Measurements from ENCODE around the gene MLX.
"Not testable (repeated sequence)": the region's sequence is repeated elsewhere in the genome, so short reads cannot be mapped to it uniquely, and the experiment has no call there.

Gene MLX

DNA sequence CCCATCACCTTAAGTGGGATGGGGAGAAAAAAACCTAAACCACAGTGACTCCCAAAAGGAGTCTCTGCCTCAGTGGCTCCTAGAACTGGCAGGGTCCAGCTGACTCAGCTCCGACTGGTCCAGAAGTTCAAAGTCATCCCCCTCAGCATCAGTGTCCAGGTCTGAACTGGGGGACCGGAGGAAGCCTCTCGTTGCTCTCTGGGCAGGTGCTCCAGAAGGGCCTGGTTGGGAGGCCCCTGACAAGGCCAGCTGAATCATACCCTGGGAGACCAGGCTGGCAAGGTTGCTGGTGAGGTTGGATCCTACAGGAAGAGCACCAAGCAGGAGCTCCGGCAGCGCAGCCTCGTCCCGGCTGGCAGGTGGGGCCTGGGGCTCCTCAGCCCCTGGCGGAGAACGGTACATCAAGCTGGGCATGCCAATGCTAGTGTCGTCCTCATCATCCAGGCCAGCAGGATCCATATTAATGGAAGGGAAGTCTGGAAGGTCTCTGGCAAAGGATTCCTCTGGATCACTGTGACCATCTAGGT lies 14.9 kb downstream of the MLX start:
- DNase-seq = no peak

DNA sequence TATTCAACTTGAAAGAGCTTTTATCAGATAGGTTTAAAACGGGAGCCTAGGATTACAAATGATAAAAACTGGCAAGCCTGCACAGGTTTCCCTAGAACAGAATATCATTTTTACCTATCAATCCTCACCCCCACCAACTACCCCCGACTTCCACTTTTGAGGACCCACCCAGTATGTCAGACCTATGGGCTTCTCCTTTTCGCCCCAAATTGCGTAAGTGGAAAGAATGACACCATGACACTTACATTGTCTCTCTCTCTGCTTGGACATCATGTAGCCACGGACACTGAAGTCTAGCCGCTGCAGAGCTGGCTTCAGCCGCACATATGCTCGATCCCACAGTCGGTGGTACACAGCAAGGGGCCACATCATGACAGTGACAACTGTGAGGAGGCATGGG lies 18.0 kb downstream of the MLX start:
- DNase-seq = peak in 1 of 2 donors; percentile 14

DNA sequence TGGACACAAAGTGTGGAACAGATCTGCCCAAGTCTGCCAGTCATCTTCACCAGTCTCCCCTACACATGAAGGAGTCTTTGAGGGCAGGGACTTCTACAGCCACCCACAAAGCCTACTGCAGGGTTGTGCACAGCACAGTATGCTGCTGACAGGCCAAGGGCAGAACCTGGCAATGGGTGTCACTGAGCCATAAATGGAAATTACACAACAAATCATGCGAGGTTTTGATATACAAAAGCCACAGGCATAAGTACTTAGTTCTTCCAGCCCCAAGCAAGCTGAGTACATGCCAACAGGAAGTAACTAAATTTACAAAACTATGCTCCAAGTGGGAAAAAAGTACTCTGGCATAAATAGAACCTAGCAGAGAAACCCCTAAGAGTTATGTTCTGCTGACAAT lies 18.5 kb downstream of the MLX start:
- DNase-seq = no peak

DNA sequence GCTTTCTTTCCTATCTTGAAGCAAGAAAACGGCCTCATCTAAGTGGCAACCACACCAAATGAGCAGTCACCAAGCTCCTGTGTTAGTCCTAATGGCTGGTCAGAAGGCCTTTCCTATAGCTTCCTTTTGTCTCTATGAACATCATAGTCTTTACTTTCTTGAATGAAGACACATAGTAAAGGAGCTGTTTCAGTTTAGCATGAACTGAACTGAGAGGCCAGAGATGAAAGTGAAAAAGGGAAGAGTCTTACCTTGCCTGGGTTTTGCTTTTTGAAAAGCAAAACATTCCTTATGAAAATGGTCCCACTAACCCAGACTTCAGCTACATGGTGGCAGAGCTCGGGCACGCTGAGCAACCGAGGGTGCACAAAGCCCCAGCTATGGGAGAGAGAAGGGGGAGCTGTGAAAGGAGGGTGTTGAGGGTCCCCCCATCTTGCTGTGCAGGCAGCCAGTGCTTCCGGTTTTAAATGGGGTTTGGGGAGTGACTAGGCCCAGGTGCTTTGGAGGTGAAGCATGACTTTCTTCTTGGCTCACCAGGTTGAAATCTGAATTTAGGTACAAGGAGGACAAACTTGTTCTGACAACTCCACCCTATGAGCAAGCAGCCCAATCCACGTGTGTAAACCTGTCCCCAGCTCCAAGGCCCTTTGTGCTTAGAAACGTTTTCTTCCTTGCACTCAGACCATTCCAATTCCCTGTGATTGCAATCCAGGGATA lies 19.8 kb downstream of the MLX start:
- DNase-seq = no peak

DNA sequence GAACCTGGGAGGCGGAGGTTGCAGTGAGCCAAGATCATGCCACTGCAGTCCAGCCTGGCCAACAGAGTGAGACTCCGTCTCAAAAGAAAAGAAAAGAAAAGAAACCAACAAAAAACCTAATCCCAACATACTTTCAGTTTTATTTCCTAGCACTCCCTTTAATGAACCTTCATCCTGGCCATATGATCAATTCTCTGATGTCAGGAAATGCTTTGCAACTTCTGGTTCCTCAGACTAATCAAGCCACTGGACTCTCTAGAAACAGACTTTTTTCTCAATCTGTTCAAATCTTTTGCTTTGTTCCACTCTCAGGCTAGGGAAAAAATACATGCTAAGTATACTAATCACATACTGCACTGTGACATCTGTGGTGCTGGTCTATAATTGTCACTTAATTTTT lies 24.0 kb downstream of the MLX start:
- no peak for DNase-seq

DNA sequence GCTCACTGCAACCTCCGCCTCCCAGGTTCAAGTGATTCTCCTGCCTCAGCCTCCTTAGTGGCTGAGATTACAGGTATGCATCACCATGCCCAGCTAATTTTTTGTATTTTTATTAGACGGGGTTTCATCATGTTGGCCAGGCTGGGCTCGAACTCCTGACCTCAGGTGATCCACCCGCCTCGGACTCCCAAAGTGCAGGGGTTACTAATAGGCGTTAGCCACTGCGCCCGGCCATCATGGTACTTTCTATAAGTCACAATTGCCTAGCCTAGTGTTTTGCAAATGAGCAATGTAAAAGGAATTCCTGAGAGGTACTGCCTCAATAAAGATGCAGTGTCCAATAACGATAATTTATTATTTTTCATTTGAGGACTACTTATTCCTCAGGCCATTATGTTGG lies 24.5 kb downstream of the MLX start:
- no peak for DNase-seq

DNA sequence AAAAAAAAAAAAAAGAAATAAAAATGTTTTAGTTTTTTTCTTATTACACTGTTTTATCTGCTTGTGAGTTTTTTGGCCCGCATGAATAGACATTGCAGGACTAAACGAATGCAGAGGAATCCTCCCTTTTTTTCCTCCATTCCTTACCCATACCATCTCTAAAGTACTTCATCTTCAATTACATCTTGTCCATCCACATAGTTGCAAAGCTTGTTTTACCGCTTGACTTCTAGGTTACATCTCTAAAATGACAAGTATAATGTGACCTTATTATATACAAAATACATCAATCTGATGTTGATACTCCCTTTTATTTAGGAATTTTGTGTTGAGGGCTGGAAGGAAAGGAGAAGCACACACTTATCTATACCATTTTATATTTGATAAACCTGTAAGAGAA lies 29.5 kb downstream of the MLX start:
- DNase-seq = no peak

DNA sequence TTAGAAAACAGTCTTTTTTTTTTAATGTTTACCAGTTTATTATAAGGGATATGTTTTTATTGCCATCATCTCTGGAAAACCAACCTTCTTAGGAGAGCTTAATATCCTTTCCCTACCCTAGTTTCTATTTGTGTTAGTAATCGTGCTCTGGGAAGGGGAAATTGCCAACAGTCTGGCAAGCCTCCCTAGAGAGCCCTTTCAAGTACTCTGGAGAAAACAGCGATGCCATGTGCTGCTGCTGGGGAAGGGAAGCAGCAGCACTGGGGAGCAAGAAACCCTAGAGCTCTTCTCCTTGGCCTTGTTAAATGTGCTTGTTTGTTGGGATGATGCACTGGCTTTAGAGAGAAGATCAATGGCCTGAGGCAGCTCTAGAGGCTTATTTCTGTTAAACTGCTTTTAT lies 32.0 kb downstream of the MLX start:
- DNase-seq = no peak

DNA sequence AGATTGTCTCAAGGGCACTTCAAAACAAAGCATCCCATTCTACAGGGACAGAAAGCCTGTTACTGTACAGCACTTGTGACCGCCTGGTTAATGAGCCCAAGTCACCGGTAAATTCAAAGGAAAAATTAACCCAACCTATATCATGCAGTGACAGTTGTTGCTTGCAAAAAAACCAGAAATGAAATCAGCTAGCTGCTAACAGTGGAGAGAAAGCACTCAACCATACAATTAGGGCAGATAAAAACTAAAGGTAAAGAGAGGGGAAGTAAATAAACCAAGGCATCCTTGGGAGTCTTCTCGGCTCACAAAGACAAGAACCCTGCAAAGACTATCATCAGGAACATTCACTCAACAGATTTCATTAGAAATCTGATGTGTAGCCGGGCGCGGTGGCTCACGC lies 36.4 kb downstream of the MLX start:
- no peak for DNase-seq

DNA sequence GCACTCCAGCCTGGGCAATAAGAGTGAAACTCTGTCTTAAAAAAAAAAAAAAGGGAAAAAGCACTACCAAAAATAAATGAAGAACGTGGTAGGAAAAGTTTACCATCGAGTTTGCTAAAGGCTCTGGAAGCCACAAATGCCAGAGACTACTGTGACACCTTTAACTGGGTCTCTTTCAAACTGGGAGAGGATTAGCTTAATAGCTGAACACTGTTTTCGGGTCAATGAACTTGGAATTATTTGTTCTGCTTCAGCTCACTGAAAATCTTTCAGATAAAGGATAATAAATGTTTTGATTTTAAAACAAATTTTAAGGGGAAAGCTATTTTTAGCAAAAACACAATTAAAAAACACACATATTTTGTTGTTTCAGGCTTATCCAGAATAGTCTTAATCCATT lies 40.9 kb downstream of the MLX start:
- DNase-seq = no peak

DNA sequence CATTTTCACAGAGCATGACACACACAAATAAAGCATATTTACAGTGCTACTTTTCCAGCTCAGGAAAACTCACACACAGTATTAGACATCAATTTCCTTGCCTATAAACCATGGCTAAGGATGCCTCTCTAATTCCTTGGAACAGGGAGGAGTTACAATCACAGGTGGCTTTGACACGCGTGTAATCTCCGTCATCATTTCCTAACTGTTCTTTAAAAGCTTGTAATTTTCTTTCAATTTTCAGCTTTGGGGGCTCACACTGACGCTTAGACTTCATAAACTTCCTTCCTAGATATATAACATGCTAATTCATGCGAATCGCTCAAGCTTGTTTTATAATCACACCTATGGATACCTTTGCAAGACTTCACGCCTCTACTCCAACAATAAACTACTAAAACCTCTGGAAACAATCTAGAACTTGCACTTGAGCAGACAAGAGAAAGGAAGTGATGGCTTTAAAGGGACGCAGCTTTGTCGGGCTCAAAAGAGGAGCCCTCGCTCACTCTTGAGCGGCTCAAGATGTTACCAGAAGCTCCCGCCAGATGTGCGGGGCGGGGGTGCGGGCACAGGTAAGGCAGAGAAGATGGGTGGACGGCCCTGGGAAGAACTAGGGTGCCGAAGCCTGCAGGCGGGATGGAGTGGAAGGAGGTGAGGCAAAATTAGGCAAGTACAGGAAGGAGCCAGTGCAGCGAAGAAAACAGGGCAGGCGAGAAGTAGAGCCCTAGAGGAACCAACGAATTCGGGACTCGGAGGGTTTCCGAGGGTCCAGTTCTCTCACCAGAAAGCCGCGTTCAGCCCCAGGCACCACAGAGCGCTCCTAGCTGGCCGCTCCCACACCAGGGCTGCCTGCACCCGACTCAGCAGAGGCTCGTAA lies 41.6 kb downstream of the MLX start:
- DNase-seq = peak in 1 of 2 donors; percentile 25

DNA sequence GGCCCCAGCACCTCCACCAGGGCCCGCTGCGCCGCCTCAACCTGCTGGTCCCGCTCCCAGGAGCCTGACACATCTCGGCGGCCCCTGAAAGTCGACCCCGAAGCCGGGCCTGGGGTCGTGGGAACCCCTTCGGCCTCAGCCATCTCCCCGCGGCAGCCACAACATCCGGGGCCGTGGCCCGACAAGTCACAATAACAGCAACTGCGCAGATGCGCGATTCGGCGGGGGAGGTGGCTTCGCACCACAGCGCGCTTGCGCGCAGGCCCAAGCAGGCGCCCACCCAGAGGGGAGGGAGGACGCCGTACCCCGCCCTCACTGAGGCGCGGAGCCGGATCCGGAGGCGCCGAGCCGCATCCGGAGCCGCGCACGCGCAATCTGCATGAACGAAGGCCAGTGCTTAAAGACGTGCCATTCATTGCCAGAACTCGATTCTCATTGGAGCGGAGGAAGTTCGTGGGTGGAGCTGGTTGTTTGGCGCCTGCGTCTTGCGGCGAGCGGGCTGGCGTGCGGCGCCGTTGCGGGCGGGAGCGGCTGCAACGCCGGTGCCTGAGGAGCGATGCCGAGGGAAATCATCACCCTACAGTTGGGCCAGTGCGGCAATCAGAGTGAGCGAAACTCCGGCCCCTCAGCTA lies 42.4 kb downstream of the MLX start, which contains the start of the genes RETREG3 and TUBG1:
TSS of gene RETREG3 (minus strand) at position 193 of the 632 bp plus-strand sequence. CDS start at position 143, 50 bp downstream.
TSS of gene TUBG1 (plus strand) at position 502 of the 632 bp plus-strand sequence. CDS start at position 557, 55 bp downstream.
- peak; percentile 100 for DNase-seq

DNA sequence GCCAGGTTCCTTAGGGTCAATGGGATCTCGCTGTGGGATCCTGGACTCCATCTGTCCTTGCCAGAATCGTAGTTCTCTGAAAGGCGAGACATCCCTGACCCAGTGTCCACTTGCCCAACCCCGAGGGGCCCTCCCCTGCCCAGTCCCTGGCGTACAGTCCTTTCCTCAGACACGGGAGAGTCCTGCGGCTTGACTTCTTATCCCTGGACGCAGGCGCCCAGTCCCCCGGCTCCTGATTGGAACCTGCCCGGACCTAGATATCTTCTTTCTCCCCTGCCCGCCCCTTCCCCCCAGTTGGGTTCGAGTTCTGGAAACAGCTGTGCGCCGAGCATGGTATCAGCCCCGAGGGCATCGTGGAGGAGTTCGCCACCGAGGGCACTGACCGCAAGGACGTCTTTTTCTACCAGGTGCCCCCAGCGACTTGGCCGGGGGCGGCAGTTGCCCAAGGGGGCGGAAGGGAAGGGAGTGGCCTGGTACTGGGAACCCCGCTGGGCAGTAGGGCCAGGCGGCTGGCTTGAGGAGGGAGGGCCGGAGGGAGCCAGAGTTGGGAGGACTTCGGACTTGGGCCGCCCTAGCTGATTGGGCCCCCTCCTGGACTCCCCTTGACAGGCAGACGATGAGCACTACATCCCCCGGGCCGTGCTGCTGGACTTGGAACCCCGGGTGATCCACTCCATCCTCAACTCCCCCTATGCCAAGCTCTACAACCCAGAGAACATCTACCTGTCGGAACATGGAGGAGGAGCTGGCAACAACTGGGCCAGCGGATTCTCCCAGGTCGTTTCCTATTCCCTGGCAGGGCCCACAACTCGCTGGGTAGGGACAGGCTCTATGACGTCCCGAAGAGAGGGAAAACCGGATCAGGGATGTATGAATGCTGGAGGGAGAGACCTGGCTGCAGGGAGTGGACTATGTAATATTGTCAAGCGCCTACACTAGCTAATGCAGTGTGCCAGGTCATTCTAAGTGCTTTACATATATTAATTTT lies 43.2 kb downstream of the MLX start:
- not testable (repeated sequence) for DNase-seq

DNA sequence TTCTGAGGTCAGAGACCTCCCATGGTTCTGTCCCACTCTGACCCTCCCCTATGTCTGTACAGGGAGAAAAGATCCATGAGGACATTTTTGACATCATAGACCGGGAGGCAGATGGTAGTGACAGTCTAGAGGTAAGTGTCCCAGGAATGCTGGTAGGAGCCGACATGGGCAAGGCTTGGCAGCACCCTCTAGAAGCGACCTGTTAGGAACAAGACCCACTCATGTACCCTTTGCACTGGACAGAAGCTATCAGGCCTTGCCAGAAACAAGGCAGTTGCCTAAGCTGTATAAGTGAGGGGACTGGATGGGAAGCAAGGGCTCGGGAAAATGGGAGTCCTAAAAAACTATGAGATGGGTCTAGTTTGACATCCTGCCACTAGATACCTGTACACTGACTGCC lies 45.1 kb downstream of the MLX start:
- no peak for DNase-seq

DNA sequence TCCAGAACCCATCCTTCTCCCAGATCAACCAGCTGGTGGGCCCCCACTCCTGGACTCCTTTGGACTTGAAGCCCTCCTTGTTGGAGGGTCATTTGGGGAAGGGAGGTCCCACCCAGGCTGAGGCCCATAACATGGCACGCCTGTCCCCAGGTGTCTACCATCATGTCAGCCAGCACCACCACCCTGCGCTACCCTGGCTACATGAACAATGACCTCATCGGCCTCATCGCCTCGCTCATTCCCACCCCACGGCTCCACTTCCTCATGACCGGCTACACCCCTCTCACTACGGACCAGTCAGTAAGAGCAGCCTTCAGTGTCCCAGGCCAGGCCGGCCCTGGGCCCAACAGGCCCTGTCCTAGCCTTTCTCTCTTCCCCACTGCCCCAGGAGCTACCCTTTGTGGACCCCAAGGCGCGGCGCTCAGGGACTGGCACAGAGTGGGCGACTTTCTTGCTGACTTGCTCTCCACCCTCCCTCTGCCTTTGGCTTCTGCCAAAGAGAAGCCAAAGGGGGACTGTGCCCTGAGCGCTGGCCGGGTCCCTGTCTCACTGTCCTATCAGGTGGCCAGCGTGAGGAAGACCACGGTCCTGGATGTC lies 46.9 kb downstream of the MLX start:
- no peak for DNase-seq

DNA sequence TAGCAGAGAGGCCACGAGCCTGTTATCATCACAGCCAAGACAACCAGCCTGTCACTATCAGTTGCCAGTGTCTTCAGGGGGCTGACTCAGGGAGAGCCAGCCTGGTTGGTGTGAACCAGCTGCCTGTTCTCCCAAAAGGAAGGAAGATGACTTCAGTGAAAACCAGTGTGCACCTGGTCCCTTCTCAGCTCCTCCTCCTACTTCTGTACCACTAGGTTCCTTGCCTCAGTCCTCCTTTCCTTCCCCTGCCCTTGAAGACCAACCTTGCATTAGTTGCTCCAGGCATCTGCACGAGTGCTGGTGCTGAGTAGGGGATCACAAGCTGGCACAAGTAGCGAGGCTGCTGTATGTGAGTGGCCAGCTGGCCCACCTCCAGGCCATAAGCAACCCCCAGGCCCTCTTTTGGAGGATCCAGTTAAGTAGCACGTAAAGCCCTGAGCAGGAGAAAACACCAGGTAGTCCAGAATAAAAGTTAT lies 51.1 kb downstream of the MLX start:
- DNase-seq = no peak

DNA sequence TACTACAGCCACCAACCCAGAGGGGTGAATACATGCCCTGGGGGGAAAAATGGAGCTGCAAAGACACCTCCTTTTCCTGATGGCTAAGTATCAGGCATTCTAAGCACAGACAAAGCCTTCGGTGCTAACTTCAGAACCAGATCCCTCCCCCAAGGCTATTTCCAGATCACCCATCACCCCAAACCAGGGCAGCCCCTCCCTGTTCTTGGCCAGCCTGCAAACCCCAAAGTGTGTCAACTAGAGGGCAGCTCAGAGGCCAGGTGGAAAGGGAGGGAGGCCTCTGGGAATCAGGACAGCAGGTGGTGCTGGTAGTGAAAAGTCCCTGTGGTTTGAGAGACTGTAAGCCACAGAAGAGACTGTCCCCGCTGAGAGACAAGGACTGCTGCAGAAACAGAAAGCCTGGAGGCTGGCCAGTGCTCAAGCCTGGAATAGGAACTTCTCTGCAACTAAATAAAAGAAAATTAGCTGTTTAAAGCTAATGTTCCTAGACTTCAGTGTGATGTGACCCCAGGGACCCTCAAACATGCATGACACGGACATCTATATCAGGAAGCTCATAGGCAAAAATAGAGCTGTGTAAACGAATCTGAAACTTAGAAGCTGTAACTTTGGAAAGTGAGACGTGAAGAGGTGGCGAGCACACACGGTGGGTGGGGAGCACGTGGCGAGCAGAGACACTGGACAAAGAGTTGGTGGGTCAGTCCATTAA lies 51.7 kb downstream of the MLX start:
- DNase-seq = peak in 1 of 2 donors; percentile 2

DNA sequence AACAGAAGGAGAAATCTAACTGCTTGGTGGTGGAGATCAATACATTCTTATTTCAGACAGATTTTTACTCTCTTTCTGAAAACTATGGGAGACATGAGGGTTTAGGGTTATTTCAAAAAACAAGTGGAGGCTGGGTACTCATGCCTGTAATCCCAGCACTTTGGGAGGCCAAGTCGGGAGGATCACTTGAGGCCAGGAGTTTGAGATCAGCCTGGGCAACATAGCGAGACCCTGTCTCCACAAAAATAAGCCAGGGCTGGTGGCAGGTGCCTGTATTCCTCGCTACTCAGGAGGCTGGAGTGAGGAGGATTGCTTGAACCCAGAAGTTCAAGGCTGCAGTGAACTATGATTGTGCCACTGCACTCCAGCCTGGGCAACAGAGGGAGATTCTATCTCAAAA lies 55.1 kb downstream of the MLX start:
- DNase-seq = not testable (repeated sequence)
